T-helper 1 cell treated with Interleukin-12 subunit alpha and Interleukin-12 subunit beta and Interleukin-4 antibody, amounts not matched to agents 30 ng/mL and 1 ng/mL, for 36 hours (primary cell): ENCODE measurements around the gene CEP72. TPM values are rescaled to one million over a fixed set of nuclear protein-coding genes. Genes with fewer than 3 reads are reported as not detected.
"Not testable (repeated sequence)": the region's sequence is repeated elsewhere in the genome, so short reads cannot be mapped to it uniquely, and the experiment has no call there.

Experiments used
- intact Hi-C: fragments of 100-400 bp; cut with micrococcal nuclease; formaldehyde crosslinking; loops from one replicate; pipeline ENCODE4 v1.15.1; 2024
- total RNA-seq: library from RNA; stranded (reverse); gene quantifications from 2 replicates; pipeline ENCODE4 v1.2.3, GENCODE V29; 2022

The CEP72 gene
- total RNA-seq, 1 donor from 2014 or later, result 28.4 TPM

GRCh38 chr5:669842-670395, 57.8 kb downstream of the CEP72 start:
- intact Hi-C loops, result loop anchor here (2.0 kb wide), 1 partner anchor 233 kb away; no protein-coding TSS in a partner anchor

GRCh38 chr5:670396-671270, 58.5 kb downstream of the CEP72 start:
- intact Hi-C loops, result loop anchor here (2.0 kb wide), 1 partner anchor 232 kb away; no protein-coding TSS in a partner anchor

GRCh38 chr5:671459-672328, 59.6 kb downstream of the CEP72 start:
- intact Hi-C loops, result loop anchor here (2.0 kb wide), 1 partner anchor 231 kb away; no protein-coding TSS in a partner anchor

GRCh38 chr5:672329-673160, 60.4 kb downstream of the CEP72 start:
- intact Hi-C loops, result no loop called here

GRCh38 chr5:673161-673830, 61.2 kb downstream of the CEP72 start:
- intact Hi-C loops, result no loop called here

- intact Hi-C loops, result no loop called here
These were observed 61.9 kb downstream of the CEP72 start for GRCh38 chr5:673831-674629.

- intact Hi-C loops, result no loop called here
These were observed 62.5 kb downstream of the CEP72 start for GRCh38 chr5:674630-675011.

- intact Hi-C loops, result no loop called here
These were observed 63.2 kb downstream of the CEP72 start for GRCh38 chr5:675111-675870.

GRCh38 chr5:675871-676698, 63.9 kb downstream of the CEP72 start:
- intact Hi-C loops, result no loop called here

- intact Hi-C loops, result no loop called here
These were observed 64.5 kb downstream of the CEP72 start for GRCh38 chr5:676699-677076.

- intact Hi-C loops, result no loop called here
These were observed 65.3 kb downstream of the CEP72 start for GRCh38 chr5:677131-678101.

GRCh38 chr5:678521-678920, 66.4 kb downstream of the CEP72 start:
- intact Hi-C loops, result not testable (repeated sequence)

GRCh38 chr5:679166-679895, 67.2 kb downstream of the CEP72 start:
- intact Hi-C loops, result not testable (repeated sequence)

GRCh38 chr5:680118-680795, 68.1 kb downstream of the CEP72 start:
- intact Hi-C loops, result not testable (repeated sequence)

- intact Hi-C loops, result not testable (repeated sequence)
These were observed 68.7 kb downstream of the CEP72 start for GRCh38 chr5:680836-681235.
